GM21723 (cell line): Measurements from ENCODE around the gene PRSS27.

Experiments
- ATAC-seq: cut with Tn5 transposase; IDR thresholded peaks from one replicate; pipeline ENCODE4 v1.9.1; 2021; ENCODE audit warnings: mild to moderate bottlenecking, moderate library complexity; ENCODE audit not compliant: unreplicated experiment

PRSS27 gene

DNA sequence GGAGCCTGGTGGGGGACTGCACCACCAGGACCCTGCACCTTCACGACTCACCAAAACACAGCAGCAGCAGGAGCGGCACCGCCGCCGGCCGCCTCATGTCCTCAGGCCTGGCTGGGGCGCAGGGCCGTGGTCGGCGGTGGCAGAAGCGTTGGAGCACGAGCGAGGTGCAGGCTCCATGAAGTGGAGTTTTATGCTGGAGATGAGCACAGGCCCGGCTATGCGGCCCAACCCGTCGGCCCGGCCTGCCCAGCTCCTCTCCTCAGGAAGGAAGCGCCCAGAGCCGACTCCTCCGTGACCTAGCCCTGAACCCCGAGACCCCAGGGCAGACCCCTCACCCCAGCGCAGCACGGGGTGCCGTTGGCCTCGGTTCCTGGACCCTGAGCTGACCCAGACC is at the start of gene PRSS27:
Gene PRSS27 (minus strand): TSS at position 161 of the 394 bp plus-strand sequence. CDS start 64 bp downstream, at position 97.
- no peak for ATAC-seq

DNA sequence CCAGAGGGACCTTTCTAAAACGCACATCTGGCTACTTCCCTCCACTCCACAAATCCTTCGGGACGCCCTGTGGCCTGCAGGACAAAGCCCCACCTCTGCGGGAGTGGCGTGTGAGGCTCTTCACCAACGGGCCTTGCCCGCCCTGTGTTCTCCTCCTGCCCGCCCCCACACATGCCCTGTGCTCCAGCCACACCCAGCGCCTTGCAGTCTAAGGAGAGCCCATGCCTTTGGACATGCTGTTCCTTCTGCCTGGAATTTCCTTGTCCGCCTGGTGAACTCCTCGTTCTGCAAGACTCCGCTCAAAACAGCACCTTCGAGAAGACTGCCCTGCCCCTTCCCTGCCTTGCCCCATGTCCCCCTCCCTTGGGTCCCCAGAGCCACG is 49.6 kb upstream of the PRSS27 start:
- ATAC-seq, result no peak

DNA sequence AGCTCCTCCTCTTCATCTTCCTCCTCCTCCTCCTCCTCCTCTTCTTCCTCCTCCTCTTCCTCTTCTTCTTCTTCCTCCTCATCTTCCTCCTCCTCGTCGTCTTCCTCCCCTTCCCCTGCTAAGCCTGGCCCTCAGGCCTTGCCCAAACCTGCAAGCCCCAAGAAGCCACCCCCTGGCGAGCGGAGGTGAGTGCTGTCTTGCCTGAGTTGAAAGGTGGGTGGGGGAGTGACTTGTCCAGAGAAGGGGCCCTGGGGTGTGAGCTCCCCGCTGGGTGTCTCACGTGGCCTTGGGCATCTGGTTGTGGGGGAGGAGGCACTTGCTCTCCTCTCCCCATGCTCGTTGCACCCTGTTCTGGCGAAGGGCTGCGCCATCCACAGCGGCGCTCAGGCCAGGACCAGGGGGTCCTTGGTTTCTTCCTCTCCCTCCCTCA is 49.1 kb upstream of the PRSS27 start:
- ATAC-seq, result no peak

DNA sequence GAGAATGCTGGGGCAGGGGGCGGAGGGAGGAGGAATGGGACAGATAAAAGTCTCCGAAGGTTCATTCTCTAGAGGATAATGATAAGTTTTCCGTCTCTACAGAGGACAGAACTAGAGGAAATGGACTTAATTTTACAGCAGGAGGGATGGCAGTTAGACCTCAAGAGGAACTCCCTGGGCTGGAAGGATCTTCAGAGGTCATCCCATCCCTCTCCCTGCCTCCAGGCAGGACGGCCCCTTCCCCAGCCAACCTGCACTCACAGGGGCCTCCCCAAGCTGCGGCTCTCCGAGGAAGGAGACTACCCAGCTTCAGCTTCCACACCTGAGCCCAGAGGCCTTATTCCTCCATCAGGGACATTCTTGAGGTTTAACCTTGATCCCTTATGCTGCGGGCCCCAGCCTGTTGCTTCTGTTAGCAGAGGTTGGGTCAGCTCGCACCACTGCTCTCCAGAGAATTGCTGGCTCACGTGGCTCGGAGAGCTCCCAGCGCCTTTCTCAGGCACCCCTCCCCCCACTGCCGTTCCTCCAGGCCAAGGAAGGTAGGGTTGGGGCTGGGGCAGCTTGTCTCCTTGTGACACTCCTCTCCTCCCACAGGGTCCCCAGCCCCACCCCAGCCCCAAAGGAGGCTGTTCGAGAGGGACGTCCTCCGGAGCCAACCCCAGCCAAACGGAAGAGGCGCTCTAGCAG is 48.5 kb upstream of the PRSS27 start:
- ATAC-seq, result no peak

DNA sequence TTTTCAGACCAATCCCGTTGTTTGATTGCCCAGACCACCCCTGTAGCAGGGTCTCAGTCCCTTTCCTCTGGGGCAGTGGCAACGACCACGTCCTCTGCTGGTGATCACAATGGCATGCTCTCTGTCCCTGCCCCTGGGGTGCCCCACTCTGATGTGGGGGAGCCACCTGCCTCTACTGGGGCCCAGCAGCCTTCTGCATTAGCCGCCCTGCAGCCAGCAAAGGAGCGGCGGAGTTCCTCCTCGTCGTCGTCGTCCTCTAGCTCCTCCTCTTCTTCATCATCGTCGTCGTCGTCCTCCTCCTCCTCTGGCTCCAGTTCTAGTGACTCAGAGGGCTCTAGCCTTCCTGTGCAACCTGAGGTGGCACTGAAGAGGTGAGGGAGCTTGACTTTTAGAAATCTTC is 47.9 kb upstream of the PRSS27 start:
- ATAC-seq, result no peak

DNA sequence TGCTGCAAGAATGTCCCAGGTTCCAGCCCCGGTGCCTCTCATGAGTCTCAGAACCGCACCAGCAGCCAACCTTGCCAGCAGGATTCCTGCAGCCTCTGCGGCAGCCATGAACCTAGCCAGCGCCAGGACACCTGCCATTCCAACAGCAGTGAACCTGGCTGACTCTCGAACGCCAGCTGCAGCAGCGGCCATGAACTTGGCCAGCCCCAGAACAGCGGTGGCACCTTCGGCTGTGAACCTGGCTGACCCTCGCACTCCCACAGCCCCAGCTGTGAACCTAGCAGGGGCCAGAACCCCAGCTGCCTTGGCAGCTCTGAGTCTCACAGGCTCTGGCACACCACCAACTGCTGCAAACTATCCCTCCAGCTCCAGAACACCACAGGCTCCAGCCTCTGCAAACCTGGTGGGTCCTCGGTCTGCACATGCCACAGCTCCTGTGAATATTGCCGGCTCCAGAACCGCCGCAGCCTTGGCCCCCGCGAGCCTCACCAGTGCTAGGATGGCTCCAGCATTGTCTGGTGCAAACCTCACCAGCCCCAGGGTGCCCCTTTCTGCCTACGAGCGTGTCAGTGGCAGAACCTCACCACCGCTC is 47.2 kb upstream of the PRSS27 start:
- no peak for ATAC-seq

DNA sequence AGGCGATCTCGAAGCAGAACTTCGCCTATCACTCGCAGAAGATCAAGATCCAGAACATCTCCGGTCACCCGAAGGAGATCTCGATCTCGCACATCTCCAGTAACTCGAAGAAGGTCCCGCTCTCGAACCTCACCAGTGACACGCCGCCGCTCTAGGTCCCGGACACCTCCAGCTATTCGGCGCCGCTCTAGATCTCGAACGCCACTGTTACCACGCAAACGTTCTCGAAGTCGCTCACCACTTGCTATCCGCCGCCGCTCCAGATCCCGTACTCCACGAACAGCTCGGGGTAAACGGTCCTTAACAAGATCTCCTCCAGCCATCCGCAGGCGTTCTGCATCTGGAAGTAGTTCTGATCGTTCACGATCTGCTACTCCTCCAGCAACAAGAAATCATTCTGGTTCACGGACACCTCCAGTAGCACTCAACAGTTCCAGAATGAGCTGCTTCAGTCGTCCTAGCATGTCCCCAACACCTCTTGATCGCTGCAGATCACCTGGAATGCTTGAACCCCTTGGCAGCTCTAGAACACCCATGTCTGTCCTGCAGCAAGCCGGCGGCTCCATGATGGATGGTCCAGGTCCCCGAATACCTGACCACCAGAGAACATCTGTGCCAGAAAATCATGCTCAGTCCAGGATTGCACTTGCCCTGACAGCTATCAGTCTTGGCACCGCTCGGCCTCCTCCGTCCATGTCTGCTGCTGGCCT is 46.6 kb upstream of the PRSS27 start:
- ATAC-seq, result no peak

DNA sequence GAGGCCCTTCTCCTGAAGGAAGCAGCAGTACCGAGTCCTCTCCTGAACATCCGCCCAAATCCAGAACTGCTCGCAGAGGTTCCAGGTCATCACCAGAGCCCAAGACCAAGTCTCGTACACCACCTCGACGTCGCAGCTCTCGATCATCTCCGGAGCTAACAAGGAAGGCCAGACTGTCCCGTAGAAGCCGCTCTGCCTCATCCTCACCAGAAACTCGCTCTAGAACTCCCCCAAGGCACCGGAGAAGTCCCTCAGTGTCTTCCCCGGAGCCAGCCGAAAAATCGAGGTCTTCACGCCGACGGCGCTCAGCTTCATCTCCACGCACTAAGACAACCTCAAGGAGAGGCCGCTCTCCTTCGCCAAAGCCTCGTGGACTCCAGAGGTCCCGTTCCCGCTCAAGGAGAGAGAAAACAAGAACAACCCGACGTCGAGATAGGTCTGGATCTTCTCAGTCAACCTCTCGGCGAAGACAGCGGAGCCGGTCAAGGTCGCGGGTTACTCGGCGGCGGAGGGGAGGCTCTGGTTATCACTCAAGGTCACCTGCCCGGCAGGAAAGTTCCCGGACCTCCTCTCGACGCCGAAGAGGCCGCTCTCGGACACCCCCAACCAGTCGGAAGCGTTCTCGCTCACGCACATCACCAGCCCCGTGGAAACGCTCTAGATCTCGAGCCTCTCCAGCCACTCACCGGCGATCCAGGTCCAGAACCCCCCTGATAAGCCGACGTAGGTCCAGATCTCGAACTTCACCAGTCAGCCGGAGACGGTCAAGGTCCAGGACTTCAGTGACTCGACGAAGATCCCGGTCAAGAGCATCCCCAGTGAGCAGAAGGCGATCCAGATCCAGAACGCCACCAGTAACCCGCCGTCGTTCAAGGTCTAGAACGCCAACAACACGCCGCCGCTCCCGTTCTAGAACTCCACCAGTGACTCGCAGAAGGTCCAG is 45.7 kb upstream of the PRSS27 start:
- no peak for ATAC-seq

DNA sequence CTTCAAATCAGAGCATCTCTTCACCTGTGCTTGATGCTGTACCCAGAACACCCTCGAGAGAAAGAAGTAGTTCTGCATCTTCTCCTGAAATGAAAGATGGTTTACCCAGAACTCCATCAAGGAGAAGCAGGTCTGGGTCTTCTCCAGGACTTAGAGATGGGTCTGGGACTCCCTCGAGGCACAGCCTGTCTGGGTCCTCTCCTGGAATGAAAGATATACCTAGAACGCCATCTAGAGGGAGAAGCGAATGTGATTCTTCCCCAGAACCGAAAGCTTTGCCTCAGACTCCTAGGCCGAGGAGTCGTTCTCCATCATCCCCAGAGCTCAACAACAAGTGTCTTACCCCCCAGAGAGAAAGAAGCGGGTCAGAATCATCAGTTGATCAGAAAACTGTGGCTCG is 44.7 kb upstream of the PRSS27 start:
- ATAC-seq, result no peak

DNA sequence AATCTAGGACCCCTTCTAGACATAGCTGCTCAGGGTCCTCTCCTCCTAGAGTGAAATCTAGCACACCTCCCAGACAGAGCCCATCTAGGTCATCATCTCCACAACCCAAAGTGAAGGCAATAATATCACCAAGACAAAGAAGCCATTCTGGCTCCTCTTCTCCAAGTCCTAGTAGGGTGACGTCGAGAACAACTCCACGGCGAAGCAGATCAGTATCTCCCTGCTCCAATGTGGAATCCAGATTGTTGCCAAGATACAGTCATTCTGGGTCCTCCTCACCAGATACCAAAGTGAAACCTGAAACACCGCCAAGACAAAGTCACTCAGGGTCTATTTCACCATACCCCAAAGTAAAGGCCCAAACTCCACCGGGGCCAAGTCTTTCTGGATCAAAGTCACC is 43.1 kb upstream of the PRSS27 start:
- ATAC-seq, result no peak

DNA sequence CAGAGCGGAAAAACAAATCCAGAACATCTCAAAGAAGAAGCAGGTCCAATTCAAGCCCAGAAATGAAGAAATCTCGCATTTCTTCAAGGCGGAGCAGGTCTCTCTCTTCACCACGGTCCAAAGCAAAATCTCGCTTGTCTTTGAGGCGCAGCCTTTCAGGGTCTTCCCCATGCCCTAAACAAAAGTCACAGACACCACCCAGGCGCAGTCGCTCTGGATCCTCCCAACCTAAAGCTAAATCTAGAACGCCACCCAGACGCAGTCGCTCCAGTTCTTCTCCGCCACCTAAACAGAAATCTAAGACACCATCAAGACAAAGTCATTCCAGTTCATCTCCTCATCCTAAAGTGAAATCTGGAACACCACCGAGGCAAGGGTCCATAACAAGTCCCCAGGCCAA is 42.7 kb upstream of the PRSS27 start:
- no peak for ATAC-seq

DNA sequence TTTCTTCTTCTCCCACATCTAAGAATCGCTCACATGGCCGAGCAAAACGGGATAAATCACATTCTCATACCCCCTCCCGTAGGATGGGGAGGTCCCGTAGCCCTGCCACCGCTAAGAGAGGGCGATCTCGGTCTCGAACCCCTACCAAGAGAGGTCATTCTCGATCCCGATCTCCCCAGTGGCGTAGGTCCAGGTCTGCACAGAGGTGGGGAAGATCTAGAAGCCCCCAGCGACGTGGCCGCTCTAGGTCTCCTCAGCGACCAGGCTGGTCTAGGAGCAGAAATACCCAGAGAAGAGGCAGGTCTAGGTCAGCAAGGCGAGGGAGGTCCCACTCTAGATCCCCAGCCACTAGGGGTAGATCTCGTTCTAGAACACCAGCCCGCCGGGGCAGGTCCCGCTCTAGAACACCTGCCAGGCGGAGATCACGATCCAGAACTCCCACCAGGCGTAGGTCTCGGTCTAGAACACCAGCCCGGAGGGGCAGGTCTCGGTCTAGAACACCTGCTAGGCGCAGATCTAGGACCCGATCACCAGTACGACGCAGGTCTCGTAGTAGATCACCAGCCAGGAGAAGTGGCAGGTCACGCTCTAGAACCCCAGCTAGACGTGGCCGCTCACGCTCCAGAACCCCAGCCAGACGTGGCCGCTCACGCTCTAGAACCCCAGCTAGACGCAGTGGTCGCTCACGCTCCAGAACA is 42.0 kb upstream of the PRSS27 start:
- no peak for ATAC-seq

DNA sequence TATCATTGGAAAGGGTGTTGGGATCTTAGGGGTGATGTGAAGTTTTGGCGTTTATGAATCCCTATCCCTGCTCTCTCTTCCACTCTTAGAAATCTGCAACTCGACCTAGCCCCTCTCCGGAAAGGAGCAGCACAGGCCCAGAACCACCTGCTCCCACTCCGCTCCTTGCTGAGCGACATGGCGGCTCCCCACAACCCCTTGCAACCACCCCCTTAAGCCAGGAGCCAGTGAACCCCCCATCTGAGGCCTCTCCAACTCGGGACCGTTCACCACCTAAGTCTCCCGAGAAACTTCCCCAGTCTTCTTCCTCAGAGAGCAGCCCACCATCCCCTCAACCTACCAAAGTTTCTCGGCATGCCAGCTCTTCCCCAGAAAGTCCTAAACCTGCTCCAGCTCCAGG is 41.4 kb upstream of the PRSS27 start:
- ATAC-seq, result no peak

DNA sequence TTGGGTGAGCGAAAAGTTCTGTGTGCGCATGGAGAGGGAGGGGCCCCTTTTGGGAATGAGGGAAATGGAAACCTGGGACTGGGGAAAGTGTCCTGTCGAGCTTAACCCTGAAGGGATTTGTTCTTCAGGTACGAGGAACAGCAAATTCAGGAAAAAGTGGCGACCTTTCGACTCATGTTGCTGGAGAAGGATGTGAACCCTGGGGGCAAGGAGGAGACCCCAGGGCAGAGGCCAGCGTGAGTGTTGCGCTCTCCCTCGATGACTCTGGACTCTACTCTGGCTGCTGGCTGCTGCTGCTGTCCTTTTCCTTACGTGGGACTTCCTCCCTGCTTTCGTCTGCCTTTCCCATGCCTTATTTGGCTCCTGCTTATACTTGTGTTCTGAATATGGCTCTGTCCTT is 37.3 kb upstream of the PRSS27 start:
- no peak for ATAC-seq

DNA sequence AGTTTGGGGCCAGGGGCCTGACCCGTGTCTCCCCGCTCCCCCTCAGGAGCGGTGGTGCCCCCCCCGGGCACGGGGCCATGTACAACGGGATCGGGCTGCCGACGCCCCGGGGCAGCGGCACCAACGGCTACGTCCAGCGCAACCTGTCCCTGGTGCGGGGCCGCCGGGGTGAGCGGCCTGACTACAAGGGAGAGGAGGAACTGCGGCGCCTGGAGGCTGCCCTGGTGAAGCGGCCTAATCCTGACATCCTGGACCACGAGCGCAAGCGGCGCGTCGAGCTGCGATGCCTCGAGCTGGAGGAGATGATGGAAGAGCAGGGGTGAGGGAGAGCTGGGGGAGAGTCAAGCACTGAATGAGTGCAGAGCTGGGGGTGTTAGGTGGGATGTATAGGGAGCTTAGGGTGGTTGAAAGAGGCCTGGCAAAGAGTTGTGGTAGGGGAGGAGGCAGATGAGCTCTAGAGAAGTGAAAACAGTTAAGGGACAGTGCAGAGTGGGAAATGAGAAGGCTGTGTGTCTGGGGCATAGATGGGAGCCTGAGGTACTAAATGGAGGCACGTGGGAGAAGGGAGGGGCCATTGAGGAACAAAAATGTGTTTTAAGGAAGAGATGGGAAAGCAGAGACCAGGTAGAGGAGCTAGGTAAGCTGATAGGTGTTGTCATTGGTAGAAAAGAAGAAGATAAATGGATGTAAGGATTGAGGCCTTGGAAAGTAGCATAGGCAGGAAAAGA is 36.4 kb upstream of the PRSS27 start:
- no peak for ATAC-seq

DNA sequence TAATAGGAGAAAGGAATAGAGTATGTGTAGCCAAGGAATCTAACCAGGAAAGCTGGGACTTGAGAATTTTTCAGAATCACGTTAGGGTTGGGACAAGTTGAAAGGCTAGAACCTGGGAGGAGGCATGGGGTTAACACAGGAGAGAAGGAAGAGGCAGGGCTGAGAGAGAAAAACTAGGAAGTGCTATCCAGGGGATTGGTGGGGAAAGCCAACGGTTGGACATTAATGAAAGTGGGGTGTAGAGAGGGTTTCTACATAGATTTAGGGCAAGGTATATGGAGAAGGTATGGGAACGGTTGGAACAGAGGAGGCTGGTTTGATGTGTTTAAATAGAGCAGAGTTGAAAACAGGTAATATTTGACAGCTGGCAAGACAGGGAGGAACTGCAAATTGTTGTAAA is 35.1 kb upstream of the PRSS27 start:
- ATAC-seq, result no peak

DNA sequence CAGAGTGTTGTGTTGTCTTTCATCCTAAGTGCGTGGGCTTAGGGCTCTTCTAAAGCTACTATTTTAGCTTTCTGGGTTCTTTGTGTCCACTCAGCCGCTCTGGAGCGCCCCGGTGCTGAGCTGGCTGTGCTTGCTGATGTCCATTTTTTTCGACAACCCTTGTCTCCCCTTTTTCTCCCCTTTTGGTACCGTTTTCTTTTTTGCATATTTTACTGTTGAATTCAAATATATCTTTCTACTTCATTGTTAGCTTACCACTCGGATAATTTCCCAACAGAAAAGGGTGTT is 33.7 kb upstream of the PRSS27 start:
- no peak for ATAC-seq

DNA sequence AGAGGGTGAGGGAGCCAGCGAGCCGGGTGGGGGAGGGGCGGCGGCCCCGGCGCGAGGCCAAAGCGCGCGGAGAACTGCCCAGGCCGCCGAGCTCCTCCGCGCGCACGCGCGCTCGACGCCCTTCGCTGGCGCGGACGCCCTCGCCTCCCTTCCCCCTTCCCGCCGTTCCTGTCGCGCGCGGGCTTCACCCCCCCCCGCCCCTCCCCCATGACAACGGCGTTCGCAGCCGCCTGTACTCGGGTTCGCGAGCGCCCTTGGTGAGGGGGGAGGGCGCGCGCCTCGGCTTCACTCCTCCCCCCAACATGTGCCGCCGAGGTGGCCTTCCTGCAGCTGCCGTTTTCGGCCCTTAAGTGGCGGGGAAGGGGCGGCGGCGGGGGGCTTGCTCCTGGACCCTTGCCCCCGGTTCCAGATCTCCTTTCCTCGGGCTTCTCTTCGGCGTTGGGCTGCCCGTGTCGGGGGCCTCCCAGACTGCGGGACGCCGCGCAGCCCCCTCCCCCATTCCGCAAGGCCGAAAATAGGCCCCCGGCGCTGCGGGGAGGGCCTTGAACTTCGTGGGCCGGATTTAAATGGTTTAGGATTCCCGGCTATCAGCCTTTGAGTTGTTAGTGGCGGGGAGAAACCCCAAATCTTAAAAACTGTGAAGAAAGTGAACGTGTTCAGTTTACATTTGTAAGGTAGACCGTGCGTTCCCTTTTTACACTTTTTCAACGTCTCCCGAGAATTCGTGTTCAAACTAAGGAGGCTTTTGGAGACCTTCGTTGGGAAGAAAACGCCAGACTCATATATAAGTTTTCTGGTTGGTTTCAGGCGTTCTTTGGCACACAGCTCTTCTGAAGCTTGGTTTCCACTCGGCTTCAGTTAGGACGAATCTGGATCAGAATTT is 33.1 kb upstream of the PRSS27 start:
- ATAC-seq, result peak; percentile 45
